Measurements from ENCODE around the gene LRRC58.
"Not testable (repeated sequence)": the region's sequence is repeated elsewhere in the genome, so short reads cannot be mapped to it uniquely, and the experiment has no call there.

LRRC58 gene

DNA sequence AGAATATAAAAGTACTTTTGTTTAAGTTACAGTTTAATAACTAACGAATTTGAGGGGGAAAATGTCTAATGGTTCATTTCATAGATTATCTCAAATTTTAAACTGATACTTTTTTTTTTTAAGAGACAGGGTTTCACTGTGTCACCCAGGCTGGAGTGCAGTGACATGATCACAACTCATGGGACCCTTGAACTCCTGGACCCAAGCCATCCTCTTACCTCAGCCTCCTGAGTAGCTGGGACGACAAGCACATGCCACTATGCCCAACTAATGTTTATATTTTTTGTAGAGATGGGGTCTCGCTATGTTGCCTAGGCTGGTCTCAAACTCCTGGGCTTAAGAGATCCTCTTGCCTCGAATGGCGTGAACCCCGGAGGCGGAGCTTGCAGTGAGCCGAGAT is 16.5 kb downstream of the LRRC58 start:
- no peak overlapping the region for H3K9ac ChIP-seq (ENCODE audit: low read depth, low read length)
- H3K9me3 ChIP-seq (ENCODE audit: control insufficient read depth, insufficient read depth, low read length) = no peaks in the 10 kb centered on the region
- H3K27me3 ChIP-seq (ENCODE audit: control insufficient read depth, insufficient read depth, low read length) = no peaks in the 10 kb centered on the region
- H3K4me1 ChIP-seq (ENCODE audit: control insufficient read depth, insufficient read depth, low read length) = no peaks in the 10 kb centered on the region
- H3K4me3 ChIP-seq (ENCODE audit: low read depth, low read length) = no peak overlapping the region
- no peaks in the 10 kb centered on the region for H3K36me3 ChIP-seq (ENCODE audit: control insufficient read depth, insufficient read depth, low read length)

DNA sequence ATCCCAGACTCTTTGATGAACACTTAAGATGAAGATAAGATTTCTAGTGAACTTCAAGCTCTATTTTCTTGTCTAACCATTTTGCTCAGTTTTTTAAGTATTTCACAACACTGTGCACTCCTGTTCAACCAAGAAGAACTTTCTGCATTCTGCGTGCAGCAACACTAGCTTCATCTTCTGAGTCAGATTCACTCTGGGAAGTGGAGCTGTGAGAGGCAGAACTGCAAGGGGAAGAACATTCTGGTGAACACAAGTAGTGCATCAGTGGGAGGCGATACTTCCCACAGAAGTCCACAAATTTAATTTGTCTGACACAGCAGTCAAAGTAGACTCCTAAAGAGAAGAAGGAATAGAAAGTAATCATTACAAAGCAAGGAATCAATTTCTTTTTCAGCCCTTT is 18.1 kb downstream of the LRRC58 start:
- no peaks in the 10 kb centered on the region for H3K9me3 ChIP-seq (ENCODE audit: control insufficient read depth, insufficient read depth, low read length)
- no peaks in the 10 kb centered on the region for H3K4me1 ChIP-seq (ENCODE audit: control insufficient read depth, insufficient read depth, low read length)
- H3K36me3 ChIP-seq (ENCODE audit: control insufficient read depth, insufficient read depth, low read length) = no peaks in the 10 kb centered on the region
- H3K9ac ChIP-seq (ENCODE audit: low read depth, low read length) = no peak overlapping the region
- no peak overlapping the region for H3K4me3 ChIP-seq (ENCODE audit: low read depth, low read length)
- H3K27me3 ChIP-seq (ENCODE audit: control insufficient read depth, insufficient read depth, low read length) = no peaks in the 10 kb centered on the region

DNA sequence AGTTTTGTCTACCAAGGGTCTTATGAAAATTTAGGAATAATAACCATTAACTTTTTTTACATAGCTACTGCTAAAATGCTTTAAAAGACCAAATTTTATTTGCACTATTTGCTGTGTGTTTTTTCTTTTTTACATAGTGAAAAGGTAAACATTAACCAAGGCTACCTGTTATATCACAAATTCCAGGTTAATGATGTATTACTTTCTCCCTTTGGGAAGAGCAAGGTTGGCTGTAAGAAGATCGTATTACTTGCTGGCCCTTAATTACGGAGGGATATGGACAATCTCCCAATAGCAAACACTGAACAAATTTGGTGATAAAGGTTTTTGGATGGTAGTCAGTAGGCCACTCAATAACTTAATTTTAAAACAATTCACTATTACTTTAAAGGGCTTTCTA is 22.4 kb downstream of the LRRC58 start:
- no peaks in the 10 kb centered on the region for H3K36me3 ChIP-seq (ENCODE audit: control insufficient read depth, insufficient read depth, low read length)
- H3K9me3 ChIP-seq (ENCODE audit: control insufficient read depth, insufficient read depth, low read length) = no peaks in the 10 kb centered on the region
- H3K4me3 ChIP-seq (ENCODE audit: low read depth, low read length) = no peak overlapping the region
- H3K9ac ChIP-seq (ENCODE audit: low read depth, low read length) = no peak overlapping the region
- H3K4me1 ChIP-seq (ENCODE audit: control insufficient read depth, insufficient read depth, low read length) = no peaks in the 10 kb centered on the region
- H3K27me3 ChIP-seq (ENCODE audit: control insufficient read depth, insufficient read depth, low read length) = no peaks in the 10 kb centered on the region

DNA sequence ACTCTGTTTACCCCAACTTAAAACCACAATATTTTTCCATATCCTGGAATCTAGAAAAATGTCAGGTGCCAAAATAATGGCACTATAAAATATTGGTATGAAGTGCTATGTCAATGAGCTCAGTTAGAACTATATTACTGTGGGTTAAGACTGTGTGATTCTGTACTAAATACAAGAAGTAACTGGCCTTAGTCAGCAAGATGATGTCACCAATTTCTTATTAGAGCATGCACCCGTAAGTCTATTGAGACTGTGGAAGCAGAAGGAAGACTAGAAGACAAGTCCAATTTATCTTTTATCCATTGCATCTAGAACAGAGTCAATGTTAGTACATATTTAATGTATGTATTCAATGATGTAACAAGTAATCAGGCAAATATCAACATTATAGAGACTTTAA is 25.0 kb downstream of the LRRC58 start:
- H3K9me3 ChIP-seq (ENCODE audit: control insufficient read depth, insufficient read depth, low read length) = no peaks in the 10 kb centered on the region
- no peaks in the 10 kb centered on the region for H3K27me3 ChIP-seq (ENCODE audit: control insufficient read depth, insufficient read depth, low read length)
- H3K9ac ChIP-seq (ENCODE audit: low read depth, low read length) = no peak overlapping the region
- no peaks in the 10 kb centered on the region for H3K36me3 ChIP-seq (ENCODE audit: control insufficient read depth, insufficient read depth, low read length)
- no peaks in the 10 kb centered on the region for H3K4me1 ChIP-seq (ENCODE audit: control insufficient read depth, insufficient read depth, low read length)
- H3K4me3 ChIP-seq (ENCODE audit: low read depth, low read length) = no peak overlapping the region

DNA sequence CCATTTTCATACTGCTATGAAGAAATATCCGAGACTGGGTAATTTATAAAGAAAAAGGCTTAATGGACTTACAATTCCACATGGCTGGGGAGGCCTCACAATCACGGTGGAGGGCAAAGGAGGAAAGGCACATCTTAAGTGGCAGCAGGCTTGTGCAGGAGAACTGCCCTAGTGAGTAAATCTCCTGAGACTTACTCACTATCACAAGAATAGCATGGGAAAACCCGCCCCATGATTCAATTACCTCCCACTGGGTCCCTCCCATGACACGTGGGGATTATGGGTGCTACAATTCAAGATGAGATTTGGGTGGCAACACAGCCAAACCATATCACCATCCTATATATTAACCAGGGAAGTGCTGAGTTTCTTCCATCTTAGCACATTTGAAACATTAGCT is 25.4 kb downstream of the LRRC58 start:
- H3K9me3 ChIP-seq (ENCODE audit: control insufficient read depth, insufficient read depth, low read length); H3K27me3 ChIP-seq (ENCODE audit: control insufficient read depth, insufficient read depth, low read length); H3K36me3 ChIP-seq (ENCODE audit: control insufficient read depth, insufficient read depth, low read length); H3K4me1 ChIP-seq (ENCODE audit: control insufficient read depth, insufficient read depth, low read length); H3K9ac ChIP-seq (ENCODE audit: low read depth, low read length); H3K4me3 ChIP-seq (ENCODE audit: low read depth, low read length): not testable (repeated sequence)

DNA sequence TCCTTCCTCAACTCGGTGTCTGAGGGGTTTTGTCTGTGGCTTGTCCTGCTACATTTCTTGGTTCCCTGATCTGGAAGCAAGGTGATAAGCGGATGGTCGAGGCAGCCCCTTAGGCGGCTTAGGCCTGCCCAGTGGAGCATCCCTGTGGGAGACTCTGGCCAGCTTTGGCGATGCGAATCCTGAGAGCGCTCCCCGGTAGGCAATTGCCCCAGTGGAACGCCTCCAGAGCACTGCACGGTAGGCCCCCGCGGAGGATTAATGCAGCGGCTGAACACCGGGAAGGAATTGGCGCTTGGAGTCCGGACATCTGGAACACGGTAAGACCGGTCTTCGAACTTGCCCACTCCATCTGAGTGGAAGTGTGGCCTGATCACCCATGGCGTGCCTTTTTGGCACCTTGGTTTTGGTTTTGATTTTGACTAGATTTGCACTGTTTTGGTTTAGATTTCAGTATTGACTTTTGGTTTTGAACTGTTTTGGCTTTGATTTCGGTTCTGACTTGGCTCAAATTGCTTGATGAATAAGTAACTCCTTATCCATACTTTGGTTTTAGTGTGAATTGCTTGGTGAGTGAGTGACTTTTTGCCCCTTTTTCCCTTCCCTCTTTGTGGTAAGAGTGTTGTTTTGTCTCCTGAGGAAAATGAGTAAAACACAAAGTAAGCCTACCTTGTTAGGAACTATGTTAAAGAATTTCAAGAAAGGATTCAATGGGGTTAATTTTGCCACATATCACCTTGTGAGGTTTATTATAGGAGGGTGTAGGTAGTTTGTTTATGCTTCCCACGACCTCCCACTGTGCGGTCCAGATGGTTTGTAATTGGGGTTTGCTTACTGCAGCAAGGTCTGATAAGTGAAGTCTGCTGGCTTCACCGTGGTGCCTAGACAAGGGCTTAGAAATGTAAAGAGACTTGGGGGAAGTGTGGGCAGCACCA is 37.0 kb downstream of the LRRC58 start:
- H3K9me3 ChIP-seq (ENCODE audit: control insufficient read depth, insufficient read depth, low read length) = peaks cover 2% of the 10 kb centered on the region
- H3K9ac ChIP-seq (ENCODE audit: low read depth, low read length) = no peak overlapping the region
- no peaks in the 10 kb centered on the region for H3K36me3 ChIP-seq (ENCODE audit: control insufficient read depth, insufficient read depth, low read length)
- no peak overlapping the region for H3K4me3 ChIP-seq (ENCODE audit: low read depth, low read length)
- H3K4me1 ChIP-seq (ENCODE audit: control insufficient read depth, insufficient read depth, low read length) = no peaks in the 10 kb centered on the region
- H3K27me3 ChIP-seq (ENCODE audit: control insufficient read depth, insufficient read depth, low read length) = no peaks in the 10 kb centered on the region

DNA sequence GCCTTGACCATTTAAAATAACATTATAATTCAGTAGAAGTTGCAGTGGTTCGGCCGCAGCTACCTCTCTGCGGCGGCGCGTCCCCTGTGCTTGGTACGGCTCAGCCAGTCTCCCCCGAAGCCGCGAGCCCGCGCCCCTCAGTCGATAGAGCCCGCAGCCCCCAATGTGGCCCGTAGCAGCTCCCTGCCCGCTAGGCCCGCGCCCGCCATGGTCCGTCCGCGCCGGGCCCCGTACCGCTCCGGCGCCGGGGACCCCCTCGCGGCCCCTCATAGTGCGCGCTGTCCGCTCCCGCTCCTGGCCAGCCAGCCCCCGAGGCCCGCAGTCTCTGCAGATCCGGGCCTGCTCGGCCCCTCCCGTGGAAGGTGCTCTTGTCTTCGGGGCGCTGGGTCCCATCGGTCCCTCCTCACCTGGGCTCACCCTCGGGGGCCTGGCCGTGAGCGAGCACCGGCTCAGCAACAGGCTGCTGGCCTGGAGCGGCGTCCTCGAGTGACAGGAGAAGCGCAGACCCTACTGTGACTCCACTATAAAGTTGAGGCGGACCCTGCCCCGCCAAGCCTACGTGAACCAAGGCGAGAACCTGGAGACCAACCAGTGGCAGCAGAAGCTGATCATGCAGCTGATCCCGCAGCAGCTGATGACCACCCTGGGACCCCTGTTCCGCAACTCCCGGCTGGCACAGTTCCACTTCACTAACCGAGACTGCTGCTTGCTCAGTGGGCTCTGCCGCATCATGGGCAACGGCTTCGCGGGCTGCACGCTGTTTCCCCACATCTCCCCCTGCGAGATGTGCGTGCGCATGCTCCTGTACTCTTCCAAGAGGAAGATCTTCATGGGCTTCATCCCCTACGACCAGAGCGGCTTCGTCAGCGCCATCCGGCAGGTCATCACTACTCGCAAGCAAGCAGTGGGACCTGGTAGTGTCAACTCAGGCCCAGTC is 42.4 kb downstream of the LRRC58 start:
- Histone ChIP-seq H3K9ac (ENCODE audit: low read depth, low read length) (no peak overlapping the region), H3K9me3 (ENCODE audit: control insufficient read depth, insufficient read depth, low read length) (no peaks in the 10 kb centered on the region), H3K27me3 (ENCODE audit: control insufficient read depth, insufficient read depth, low read length) (no peaks in the 10 kb centered on the region), H3K36me3 (ENCODE audit: control insufficient read depth, insufficient read depth, low read length) (no peaks in the 10 kb centered on the region), H3K4me3 (ENCODE audit: low read depth, low read length) (no peak overlapping the region), H3K4me1 (ENCODE audit: control insufficient read depth, insufficient read depth, low read length) (no peaks in the 10 kb centered on the region)

DNA sequence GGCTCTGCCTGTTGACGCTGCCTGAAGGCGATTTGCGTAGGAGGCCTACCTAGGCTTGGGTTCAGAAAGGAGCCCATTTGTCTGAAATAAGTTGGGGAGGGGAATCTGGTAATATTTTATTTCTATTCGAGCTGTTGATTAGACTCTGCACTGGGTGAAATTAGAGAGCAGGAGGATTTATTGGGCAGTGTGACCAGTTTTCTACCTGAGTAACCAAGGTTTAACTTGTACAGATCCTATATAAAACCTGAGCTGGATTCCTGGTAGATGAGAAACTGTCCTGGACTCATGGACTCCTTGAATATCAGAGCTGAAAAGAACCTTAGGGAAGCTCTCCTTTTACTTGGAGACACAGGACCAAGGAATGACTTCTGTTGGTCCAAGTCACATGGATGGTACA is 44.5 kb downstream of the LRRC58 start:
- Histone ChIP-seq H3K9ac (ENCODE audit: low read depth, low read length) (no peak overlapping the region), H3K9me3 (ENCODE audit: control insufficient read depth, insufficient read depth, low read length) (no peaks in the 10 kb centered on the region), H3K27me3 (ENCODE audit: control insufficient read depth, insufficient read depth, low read length) (no peaks in the 10 kb centered on the region), H3K4me1 (ENCODE audit: control insufficient read depth, insufficient read depth, low read length) (no peaks in the 10 kb centered on the region), H3K4me3 (ENCODE audit: low read depth, low read length) (no peak overlapping the region), H3K36me3 (ENCODE audit: control insufficient read depth, insufficient read depth, low read length) (no peaks in the 10 kb centered on the region)

DNA sequence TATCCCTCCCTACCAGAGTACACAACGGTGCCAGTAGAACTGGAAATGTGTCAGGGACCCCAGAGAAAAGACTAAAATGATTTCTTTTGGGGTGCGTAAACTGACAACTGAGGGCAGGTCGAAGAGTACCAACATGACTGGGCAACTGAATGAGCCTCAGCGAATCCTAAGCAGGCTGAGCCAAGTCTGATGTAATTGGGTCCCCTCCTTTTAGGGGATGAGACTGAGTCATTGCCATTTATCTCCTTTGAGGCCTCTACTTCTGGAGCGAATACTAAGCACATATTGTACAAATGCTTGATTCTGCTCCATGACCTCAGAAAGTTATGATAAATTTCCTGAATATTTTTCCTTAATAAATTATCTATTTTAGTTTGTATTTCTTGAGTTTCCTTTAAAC is 46.8 kb downstream of the LRRC58 start:
- no peaks in the 10 kb centered on the region for H3K27me3 ChIP-seq (ENCODE audit: control insufficient read depth, insufficient read depth, low read length)
- no peaks in the 10 kb centered on the region for H3K4me1 ChIP-seq (ENCODE audit: control insufficient read depth, insufficient read depth, low read length)
- H3K4me3 ChIP-seq (ENCODE audit: low read depth, low read length) = no peak overlapping the region
- H3K9me3 ChIP-seq (ENCODE audit: control insufficient read depth, insufficient read depth, low read length) = no peaks in the 10 kb centered on the region
- no peaks in the 10 kb centered on the region for H3K36me3 ChIP-seq (ENCODE audit: control insufficient read depth, insufficient read depth, low read length)
- H3K9ac ChIP-seq (ENCODE audit: low read depth, low read length) = no peak overlapping the region

DNA sequence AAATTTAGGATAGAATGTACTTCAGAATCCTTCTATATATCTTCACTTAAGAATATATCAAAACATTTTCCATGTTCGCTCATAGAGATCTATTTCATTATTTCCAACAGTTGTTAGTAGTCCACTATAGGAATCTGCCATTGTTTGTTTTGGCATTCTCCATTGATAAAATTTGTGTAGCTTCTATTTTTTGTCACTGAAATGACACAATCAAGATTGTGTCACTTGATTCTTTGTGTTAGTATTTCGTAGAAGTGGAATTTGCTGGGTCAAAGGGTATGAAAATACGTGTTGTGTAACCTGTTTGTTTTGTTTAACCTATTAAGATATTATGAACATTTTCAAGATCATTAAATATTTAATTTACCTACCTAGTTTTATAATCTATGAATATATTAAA is 48.2 kb downstream of the LRRC58 start:
- Histone ChIP-seq H3K4me1 (ENCODE audit: control insufficient read depth, insufficient read depth, low read length) (no peaks in the 10 kb centered on the region), H3K9ac (ENCODE audit: low read depth, low read length) (no peak overlapping the region), H3K36me3 (ENCODE audit: control insufficient read depth, insufficient read depth, low read length) (no peaks in the 10 kb centered on the region), H3K9me3 (ENCODE audit: control insufficient read depth, insufficient read depth, low read length) (no peaks in the 10 kb centered on the region), H3K27me3 (ENCODE audit: control insufficient read depth, insufficient read depth, low read length) (no peaks in the 10 kb centered on the region), H3K4me3 (ENCODE audit: low read depth, low read length) (no peak overlapping the region)

DNA sequence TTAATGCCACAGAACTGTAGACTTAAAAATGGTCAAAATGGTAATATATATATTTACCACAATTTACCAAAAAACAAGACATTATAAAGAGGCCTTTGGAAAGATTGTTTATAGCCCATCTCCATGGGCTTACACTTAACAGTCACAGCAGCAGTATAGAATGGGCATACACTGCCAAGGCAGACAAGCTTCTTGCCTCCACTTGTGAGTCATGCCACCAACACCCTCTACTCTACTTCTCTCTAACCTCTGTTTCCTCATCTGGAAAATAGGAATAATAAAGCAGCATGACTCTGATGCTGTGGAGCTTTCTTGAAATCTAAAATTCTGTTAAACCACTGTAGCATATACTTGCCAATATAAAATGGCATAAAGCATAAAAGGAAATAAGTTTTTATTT is 49.8 kb downstream of the LRRC58 start:
- no peaks in the 10 kb centered on the region for H3K36me3 ChIP-seq (ENCODE audit: control insufficient read depth, insufficient read depth, low read length)
- no peaks in the 10 kb centered on the region for H3K27me3 ChIP-seq (ENCODE audit: control insufficient read depth, insufficient read depth, low read length)
- H3K4me1 ChIP-seq (ENCODE audit: control insufficient read depth, insufficient read depth, low read length) = no peaks in the 10 kb centered on the region
- no peaks in the 10 kb centered on the region for H3K9me3 ChIP-seq (ENCODE audit: control insufficient read depth, insufficient read depth, low read length)
- no peak overlapping the region for H3K4me3 ChIP-seq (ENCODE audit: low read depth, low read length)
- no peak overlapping the region for H3K9ac ChIP-seq (ENCODE audit: low read depth, low read length)

DNA sequence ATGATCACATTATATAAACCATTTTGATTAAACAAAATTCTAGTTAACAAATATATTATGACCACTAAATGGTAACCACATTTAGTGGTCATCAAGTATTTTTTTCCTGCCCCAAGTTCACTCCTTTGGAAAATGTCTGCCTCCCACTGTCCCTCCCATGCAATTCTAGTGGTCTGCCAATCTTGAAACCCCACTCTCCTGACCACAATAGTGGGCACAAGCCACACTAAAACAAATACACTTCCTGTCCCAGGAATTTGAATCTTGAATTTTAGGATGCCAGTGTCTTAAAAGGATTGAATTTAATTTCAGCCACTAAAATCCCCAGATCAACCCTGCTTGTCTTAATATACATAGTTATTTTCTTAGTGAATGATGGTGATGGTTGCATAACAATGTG is 50.2 kb downstream of the LRRC58 start:
- no peak overlapping the region for H3K4me3 ChIP-seq (ENCODE audit: low read depth, low read length)
- H3K9me3 ChIP-seq (ENCODE audit: control insufficient read depth, insufficient read depth, low read length) = no peaks in the 10 kb centered on the region
- H3K4me1 ChIP-seq (ENCODE audit: control insufficient read depth, insufficient read depth, low read length) = no peaks in the 10 kb centered on the region

More for the DNA sequence above, 50.2 kb downstream of the LRRC58 start:
- no peak overlapping the region for H3K9ac ChIP-seq (ENCODE audit: low read depth, low read length)
- H3K27me3 ChIP-seq (ENCODE audit: control insufficient read depth, insufficient read depth, low read length) = no peaks in the 10 kb centered on the region
- H3K36me3 ChIP-seq (ENCODE audit: control insufficient read depth, insufficient read depth, low read length) = no peaks in the 10 kb centered on the region

Data from iPS-15b (cell line).